ENCODE measurements around the gene SFRP5. TPM values are rescaled to one million over a fixed set of nuclear protein-coding genes. Genes with fewer than 3 reads are reported as not detected.
A peak's percentile ranks its signal among the peaks of the same experiment; 100 is the strongest.

SFRP5 gene
- total RNA-seq, 1 donor from 2014 or later: not detected

- Mint-ChIP-seq H3K27me3 (ENCODE audit: unreplicated experiment) (peaks cover 12% of the 10 kb centered on the region), H3K9me3 (ENCODE audit: unreplicated experiment) (peaks cover 8% of the 10 kb centered on the region), H3K27ac (ENCODE audit: unreplicated experiment) (no peak overlapping the region), H3K4me1 (ENCODE audit: low read depth, unreplicated experiment) (peaks cover 4% of the 10 kb centered on the region), H3K36me3 (ENCODE audit: unreplicated experiment) (peaks cover 9% of the 10 kb centered on the region), H3K4me3 (ENCODE audit: unreplicated experiment) (no peak overlapping the region)
- TF ChIP-seq CTCF (IDR thresholded peaks at IDR 0.05; ENCODE audit: partially characterized antibody, unreplicated experiment): no peak
- DNase-seq: no peak
Measured at GRCh38 chr10:97734021-97734420, 37.8 kb downstream of the SFRP5 start.

GRCh38 chr10:97733256-97733655, 38.5 kb downstream of the SFRP5 start:
- DNase-seq: no peak
- Mint-ChIP-seq H3K4me1 (ENCODE audit: low read depth, unreplicated experiment) (peaks cover 4% of the 10 kb centered on the region), H3K36me3 (ENCODE audit: unreplicated experiment) (peaks cover 9% of the 10 kb centered on the region), H3K27me3 (ENCODE audit: unreplicated experiment) (peaks cover 12% of the 10 kb centered on the region), H3K4me3 (ENCODE audit: unreplicated experiment) (no peak overlapping the region), H3K9me3 (ENCODE audit: unreplicated experiment) (peaks cover 8% of the 10 kb centered on the region), H3K27ac (ENCODE audit: unreplicated experiment) (no peak overlapping the region)
- no peak for TF ChIP-seq CTCF (IDR thresholded peaks at IDR 0.05; ENCODE audit: partially characterized antibody, unreplicated experiment)

GRCh38 chr10:97732052-97732359, 39.8 kb downstream of the SFRP5 start:
- peaks cover 6% of the 10 kb centered on the region for H3K9me3 Mint-ChIP-seq (ENCODE audit: unreplicated experiment)
- peaks cover 12% of the 10 kb centered on the region for H3K27me3 Mint-ChIP-seq (ENCODE audit: unreplicated experiment)
- peaks cover 9% of the 10 kb centered on the region for H3K36me3 Mint-ChIP-seq (ENCODE audit: unreplicated experiment)
- H3K4me3 Mint-ChIP-seq (ENCODE audit: unreplicated experiment): no peak overlapping the region
- no peak overlapping the region for H3K27ac Mint-ChIP-seq (ENCODE audit: unreplicated experiment)
- no peak for DNase-seq
- H3K4me1 Mint-ChIP-seq (ENCODE audit: low read depth, unreplicated experiment): no peaks in the 10 kb centered on the region
- no peak for TF ChIP-seq CTCF (IDR thresholded peaks at IDR 0.05; ENCODE audit: partially characterized antibody, unreplicated experiment)

GRCh38 chr10:97731346-97732051, 40.3 kb downstream of the SFRP5 start:
- H3K27me3 Mint-ChIP-seq (ENCODE audit: unreplicated experiment): peaks cover 9% of the 10 kb centered on the region
- no peaks in the 10 kb centered on the region for H3K4me1 Mint-ChIP-seq (ENCODE audit: low read depth, unreplicated experiment)
- H3K36me3 Mint-ChIP-seq (ENCODE audit: unreplicated experiment): peaks cover 9% of the 10 kb centered on the region
- peak; percentile 60 for TF ChIP-seq CTCF (IDR thresholded peaks at IDR 0.05; ENCODE audit: partially characterized antibody, unreplicated experiment)
- DNase-seq: peak; percentile 65
- peaks cover 6% of the 10 kb centered on the region for H3K9me3 Mint-ChIP-seq (ENCODE audit: unreplicated experiment)
- H3K27ac Mint-ChIP-seq (ENCODE audit: unreplicated experiment): no peak overlapping the region
- no peak overlapping the region for H3K4me3 Mint-ChIP-seq (ENCODE audit: unreplicated experiment)

- no peak for DNase-seq
- TF ChIP-seq CTCF (IDR thresholded peaks at IDR 0.05; ENCODE audit: partially characterized antibody, unreplicated experiment): no peak
- peaks cover 2% of the 10 kb centered on the region for H3K27me3 Mint-ChIP-seq (ENCODE audit: unreplicated experiment)
- H3K36me3 Mint-ChIP-seq (ENCODE audit: unreplicated experiment): no peaks in the 10 kb centered on the region
- H3K4me1 Mint-ChIP-seq (ENCODE audit: low read depth, unreplicated experiment): peaks cover 4% of the 10 kb centered on the region
- H3K9me3 Mint-ChIP-seq (ENCODE audit: unreplicated experiment): no peaks in the 10 kb centered on the region
- no peak overlapping the region for H3K4me3 Mint-ChIP-seq (ENCODE audit: unreplicated experiment)
- no peak overlapping the region for H3K27ac Mint-ChIP-seq (ENCODE audit: unreplicated experiment)
Measured at GRCh38 chr10:97729014-97729413, 42.8 kb downstream of the SFRP5 start.

Measured in glutamatergic neuron (in vitro differentiated cells).